Stimulated activated CD4-positive, alpha-beta T cell treated with anti-CD3 and anti-CD28 coated beads, Interleukin-12 subunit alpha, Interleukin-12 subunit beta, amount 100 ng/mL, for 24 hours (primary cell): ENCODE results near the gene PHF21A.
"Not testable (repeated sequence)": the region's sequence is repeated elsewhere in the genome, so short reads cannot be mapped to it uniquely, and the experiment has no call there.

ENCODE experiments used
- DNase-seq, 2 experiments: peaks; one replicate each; pipeline ENCODE4 v3.0.0-alpha.2; 2020; ENCODE audit warnings: low read depth in 2 of 2

PHF21A gene

GRCh38 chr11:45921561-45922424 lies 199.5 kb downstream of the PHF21A start:
- no peak for DNase-seq

- DNase-seq, result no peak
Observed at GRCh38 chr11:45920531-45921477, 200.4 kb downstream of the PHF21A start.

- DNase-seq, result no peak
Observed at GRCh38 chr11:45919806-45920530, 201.3 kb downstream of the PHF21A start.

GRCh38 chr11:45918962-45919675 lies 202.1 kb downstream of the PHF21A start:
- DNase-seq, result no peak

GRCh38 chr11:45918331-45918941 lies 202.8 kb downstream of the PHF21A start:
- peak in 1 of 2 experiments; percentile 69 for DNase-seq

GRCh38 chr11:45917623-45918330 lies 203.5 kb downstream of the PHF21A start, which contains the start of gene PEX16:
Gene PEX16, minus strand, starts transcription at chr11:45917877. Its CDS starts 66 bp downstream, at chr11:45917811.
- peak; percentile 89 to 92 for DNase-seq

GRCh38 chr11:45917286-45917622 lies 204.0 kb downstream of the PHF21A start:
- DNase-seq, result no peak

GRCh38 chr11:45915446-45915845 lies 205.8 kb downstream of the PHF21A start:
- DNase-seq, result no peak

- DNase-seq, result no peak
Observed at GRCh38 chr11:45913942-45914635, 207.2 kb downstream of the PHF21A start.

GRCh38 chr11:45913514-45913913 lies 207.7 kb downstream of the PHF21A start:
- no peak for DNase-seq

- DNase-seq, result no peak
Observed at GRCh38 chr11:45910623-45911022, 210.6 kb downstream of the PHF21A start.

GRCh38 chr11:45909594-45910475 lies 211.4 kb downstream of the PHF21A start:
- no peak for DNase-seq

- DNase-seq, result no peak
Observed at GRCh38 chr11:45907911-45908370, 213.3 kb downstream of the PHF21A start.

GRCh38 chr11:45906965-45907611 lies 214.2 kb downstream of the PHF21A start, which contains the start of gene FREY1:
Gene FREY1, minus strand, starts transcription at chr11:45907271. Its CDS starts 26 bp downstream, at chr11:45907245.
- DNase-seq, result no peak

GRCh38 chr11:45906096-45906682 lies 215.1 kb downstream of the PHF21A start:
- no peak for DNase-seq

GRCh38 chr11:45905576-45905975 lies 215.7 kb downstream of the PHF21A start:
- not testable (repeated sequence) for DNase-seq

GRCh38 chr11:45905095-45905494 lies 216.2 kb downstream of the PHF21A start:
- no peak for DNase-seq
